NCI-H2196 treated with DMSO at 0.1 percent for 48 hours (cell line): ENCODE data around the gene DERA.
"Not testable (repeated sequence)": the region's sequence is repeated elsewhere in the genome, so short reads cannot be mapped to it uniquely, and the experiment has no call there.

Source experiments
- DNase-seq: peaks from one replicate; lab custom pipeline; 2025; ENCODE audit not compliant: unreplicated experiment; lab: John Stamatoyannopoulos, UW

DERA gene

DNA sequence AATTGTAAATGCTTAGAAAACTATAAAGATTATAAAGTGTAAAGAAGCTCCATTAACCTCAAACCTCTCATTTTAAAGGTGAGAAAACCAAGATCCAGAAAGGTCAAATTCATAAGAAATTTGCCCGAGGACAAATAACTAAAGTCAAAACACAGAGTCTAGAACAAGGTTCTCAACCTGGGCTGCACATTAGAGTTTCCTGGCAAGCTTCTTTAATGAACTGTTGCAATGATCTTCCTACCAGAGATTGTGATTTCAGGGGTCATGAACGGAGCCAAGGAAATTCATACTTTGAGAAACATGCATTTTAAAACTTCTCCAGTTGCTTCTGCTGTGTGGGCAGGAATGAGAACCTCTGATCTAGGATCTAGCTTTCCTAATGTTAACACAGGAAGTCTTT, 86.8 kb downstream of the DERA start:
- no peak for DNase-seq

- no peak for DNase-seq
Measured at GRCh38 chr12:16002880-16003279, 91.7 kb downstream of the DERA start.

- no peak for DNase-seq
Measured at GRCh38 chr12:16003460-16003859, 92.3 kb downstream of the DERA start.

DNA sequence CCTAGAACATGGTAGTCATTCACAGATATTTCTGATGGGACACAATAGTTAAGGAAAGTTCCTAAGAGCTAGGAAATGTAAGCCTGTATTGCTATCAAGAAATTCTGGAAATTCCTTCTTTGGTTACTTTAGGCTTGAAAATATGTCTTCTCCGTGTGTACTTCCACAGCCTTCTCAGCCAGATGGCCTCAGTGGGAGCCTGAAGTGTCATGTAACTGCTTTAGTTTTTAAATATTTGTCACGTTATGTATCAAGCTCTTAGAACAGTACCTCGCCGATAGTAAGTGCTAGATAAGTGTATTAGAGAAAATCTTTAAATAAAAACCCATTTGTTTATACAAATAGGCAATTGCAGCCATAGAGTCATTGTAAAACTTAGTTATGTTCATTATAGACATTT, 95.6 kb downstream of the DERA start:
- DNase-seq = no peak

- no peak for DNase-seq
Measured at GRCh38 chr12:16008421-16008824, 97.3 kb downstream of the DERA start.

DNA sequence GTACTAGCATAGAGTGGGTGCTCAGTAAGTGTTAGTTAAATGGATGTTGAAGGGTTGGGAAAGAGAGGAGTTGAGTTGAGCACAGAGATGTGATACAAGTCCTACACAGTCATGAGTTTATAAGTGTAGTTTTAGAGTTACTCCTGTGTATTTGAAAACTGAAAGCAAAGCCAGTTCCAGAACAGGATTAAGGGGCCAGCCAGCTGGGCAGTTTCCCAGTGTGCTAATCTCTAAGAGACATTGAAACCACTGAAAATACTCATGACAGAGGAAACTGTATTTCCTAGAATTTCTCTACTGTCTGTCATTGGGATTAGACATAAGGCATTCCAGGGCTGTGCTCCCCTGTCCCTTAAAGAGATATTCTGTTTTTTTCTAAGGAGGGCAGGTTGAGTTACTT, 101.0 kb downstream of the DERA start:
- no peak for DNase-seq

DNA sequence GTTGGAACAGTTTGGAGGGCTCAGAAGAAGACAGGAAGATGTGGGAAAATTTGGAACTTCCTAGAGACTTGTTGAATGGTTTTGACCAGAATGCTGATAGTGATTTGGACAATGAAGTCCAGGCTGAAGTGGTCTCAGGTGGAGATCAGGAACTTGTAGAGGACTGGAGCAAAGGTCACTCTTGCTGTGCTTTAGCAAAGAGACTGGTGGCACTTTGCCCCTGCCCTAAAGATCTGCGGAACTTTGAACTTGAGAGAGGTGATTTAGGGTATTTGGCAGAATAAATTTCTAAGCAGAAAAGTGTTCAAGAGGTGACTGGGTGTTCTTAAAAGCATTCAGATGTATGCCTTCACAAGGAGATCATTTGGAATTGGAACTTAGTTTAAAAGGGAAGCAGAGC, 102.6 kb downstream of the DERA start:
- DNase-seq = not testable (repeated sequence)

GRCh38 chr12:16014394-16014793, 103.3 kb downstream of the DERA start:
- not testable (repeated sequence) for DNase-seq

GRCh38 chr12:16016748-16017147, 105.6 kb downstream of the DERA start:
- DNase-seq = no peak

GRCh38 chr12:16018306-16018705, 107.2 kb downstream of the DERA start:
- no peak for DNase-seq

- DNase-seq = no peak
Measured at GRCh38 chr12:16019136-16019535, 108.0 kb downstream of the DERA start.

- no peak for DNase-seq
Measured at GRCh38 chr12:16020031-16020430, 108.9 kb downstream of the DERA start.

GRCh38 chr12:16021026-16021425, 109.9 kb downstream of the DERA start:
- no peak for DNase-seq

- no peak for DNase-seq
Measured at GRCh38 chr12:16021676-16022075, 110.5 kb downstream of the DERA start.

GRCh38 chr12:16027002-16027401, 115.9 kb downstream of the DERA start:
- DNase-seq = no peak

DNA sequence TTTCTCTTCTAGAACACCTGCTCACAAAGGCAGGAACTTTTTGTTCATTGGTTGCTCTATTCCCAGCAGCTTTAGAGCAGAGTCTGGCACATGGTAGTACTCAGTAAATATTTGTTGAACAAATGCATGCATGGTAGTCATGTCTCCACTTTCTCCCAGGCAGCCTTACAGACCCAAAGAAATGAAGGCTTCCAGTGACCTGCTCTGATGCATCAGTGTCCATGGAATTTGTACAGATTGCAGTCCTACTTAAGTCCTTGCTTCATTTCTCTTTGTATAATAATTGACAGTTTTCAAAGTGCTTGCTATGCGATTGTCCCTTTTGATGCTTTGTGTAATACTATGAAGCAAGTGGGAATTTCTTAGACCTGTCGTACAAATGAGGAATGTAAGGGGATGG, 119.6 kb downstream of the DERA start:
- DNase-seq = peak; percentile 7

DNA sequence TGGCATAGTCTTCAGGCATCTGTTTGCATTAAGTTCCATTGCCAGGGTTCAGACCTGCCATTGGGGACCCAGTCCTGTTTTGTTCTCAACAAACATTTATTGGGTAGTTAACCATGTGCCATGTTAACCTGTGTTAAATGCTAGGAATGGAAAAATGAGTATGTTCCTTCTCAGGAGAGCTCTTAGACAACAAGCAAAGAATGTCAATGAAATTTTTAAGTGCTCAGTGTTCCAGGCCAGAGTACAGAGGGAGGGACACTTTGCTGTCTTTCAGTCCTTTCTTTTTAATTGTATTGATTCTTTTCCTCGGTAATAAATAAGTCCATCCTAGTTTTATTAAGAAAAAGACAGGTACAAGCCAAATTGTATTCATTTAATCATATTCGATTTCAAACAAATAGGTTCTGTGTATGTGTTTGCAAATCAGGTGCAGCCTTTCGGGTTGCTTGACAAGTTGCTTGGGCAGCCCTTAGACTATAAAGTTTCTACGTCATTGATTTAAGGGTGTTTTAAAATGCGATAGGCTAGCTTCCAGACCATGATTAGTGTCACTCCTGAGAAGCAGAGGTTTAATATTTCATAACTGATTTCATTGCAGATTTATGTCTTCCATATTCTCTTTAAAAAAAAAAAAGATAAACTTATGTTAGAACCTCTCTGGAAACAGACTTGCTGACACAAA, 123.1 kb downstream of the DERA start:
- no peak for DNase-seq

- DNase-seq = no peak
Measured at GRCh38 chr12:16036073-16036472, 124.9 kb downstream of the DERA start.

DNA sequence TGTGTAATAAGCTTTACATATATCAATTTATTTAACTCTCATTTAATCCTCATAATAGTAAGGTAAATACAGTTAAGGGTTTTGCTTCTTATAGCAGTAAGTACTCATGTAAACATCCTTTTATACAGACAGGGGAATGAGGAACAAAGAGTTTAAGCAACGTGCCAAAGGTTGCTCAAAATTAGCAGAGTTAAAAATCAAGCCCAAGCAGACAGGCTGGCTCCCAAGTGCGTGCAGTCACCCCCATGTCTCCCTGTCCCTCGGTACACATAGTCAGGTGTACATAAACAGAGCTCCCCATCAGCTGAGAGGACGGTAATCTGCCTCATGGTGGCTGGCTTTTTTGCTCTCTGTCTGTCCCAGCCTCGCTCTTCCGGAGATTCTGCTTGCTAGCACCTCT, 126.4 kb downstream of the DERA start:
- DNase-seq = no peak

- DNase-seq = no peak
Measured at GRCh38 chr12:16043480-16043879, 132.3 kb downstream of the DERA start.

GRCh38 chr12:16046266-16046665, 135.1 kb downstream of the DERA start:
- no peak for DNase-seq

DNA sequence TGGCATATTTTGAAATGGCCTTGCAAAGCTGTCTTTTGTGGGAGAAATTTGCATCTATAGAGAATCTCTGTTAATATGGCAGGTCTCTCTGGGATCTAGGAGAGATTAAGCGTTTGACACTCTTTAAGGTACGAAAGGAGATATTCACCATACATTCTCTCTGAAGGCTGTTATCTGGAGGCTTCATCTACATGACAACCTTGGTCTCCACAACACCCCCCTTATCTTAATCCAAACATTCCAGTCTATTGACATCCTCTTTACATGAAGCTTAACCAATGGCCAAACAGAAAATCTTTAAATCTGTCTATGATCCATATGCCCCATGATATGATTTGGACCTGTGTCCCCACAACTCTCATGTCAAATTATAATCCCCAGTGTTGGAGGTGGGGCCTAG, 137.4 kb downstream of the DERA start:
- no peak for DNase-seq

DNA sequence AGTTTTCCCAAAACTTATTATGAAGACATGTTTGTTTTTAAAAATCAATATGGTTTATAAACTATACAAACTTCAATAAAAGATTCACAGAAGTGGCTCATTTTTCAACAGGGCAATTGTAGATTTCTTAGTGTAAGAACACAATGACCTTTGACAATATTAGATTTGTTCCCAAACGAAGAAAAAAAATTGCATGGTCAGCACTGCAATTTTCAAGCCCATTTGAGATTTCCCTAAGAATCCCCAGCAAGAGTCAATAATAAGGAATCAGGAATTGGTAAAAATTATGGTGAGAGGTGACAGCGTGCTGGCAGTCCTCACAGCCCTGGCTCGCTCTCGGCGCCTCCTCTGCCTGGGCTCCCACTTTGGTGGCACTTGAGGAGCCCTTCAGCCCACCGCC, 145.8 kb downstream of the DERA start:
- no peak for DNase-seq
